Stimulated activated CD8-positive, alpha-beta memory T cell treated with anti-CD3 and anti-CD28 coated beads, Interleukin-4, amount 100 ng/mL, for 24 hours (primary cell): ENCODE measurements around the gene MTNR1A.

Experiments
- DNase-seq: peaks from one replicate; pipeline ENCODE4 v3.0.0-alpha.2; 2020; ENCODE audit warnings: low read depth

MTNR1A gene

DNA sequence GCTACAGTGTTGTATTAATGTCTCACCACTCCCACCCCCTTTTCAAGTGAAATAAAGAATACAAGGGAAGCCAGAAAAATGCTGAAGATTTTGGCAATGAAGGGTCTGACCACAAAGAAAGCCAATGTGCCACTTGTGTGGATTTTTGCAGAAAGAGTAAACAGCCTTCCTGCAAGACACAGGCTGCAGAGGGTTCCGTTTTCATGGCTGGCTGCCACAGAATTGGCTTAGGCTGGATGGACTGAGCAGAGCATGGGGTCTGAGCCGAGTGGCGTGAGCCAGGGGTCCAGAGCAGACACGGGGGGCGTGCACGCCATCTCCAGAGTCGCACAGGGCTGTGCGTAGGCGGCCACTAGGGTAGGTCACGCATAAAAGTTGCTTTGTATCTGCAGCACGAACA lies 69.2 kb downstream of the MTNR1A start:
- no peak for DNase-seq

DNA sequence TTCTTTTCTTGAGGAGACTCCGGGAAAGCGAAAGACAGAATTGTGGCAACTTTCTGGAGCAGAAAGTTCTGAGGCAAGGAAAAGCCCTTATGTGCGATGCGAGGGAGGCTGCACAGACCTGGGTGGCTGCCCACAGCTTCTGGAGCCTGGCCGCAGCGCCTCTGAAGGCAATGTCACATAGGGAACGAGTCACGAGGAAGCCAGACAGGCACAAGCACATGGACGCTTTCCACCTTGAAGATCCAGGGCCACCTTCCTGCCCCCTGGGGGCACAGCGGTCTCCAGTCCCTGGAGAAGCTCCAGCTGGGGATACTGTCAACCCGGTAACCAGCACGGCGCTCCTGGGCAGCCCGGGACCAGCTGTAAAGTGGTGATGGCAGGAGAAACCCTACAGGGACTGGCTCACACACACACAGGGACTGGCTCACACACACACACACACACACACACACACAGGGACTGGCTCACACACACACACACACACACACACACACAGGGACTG lies 69.8 kb downstream of the MTNR1A start:
- no peak for DNase-seq

DNA sequence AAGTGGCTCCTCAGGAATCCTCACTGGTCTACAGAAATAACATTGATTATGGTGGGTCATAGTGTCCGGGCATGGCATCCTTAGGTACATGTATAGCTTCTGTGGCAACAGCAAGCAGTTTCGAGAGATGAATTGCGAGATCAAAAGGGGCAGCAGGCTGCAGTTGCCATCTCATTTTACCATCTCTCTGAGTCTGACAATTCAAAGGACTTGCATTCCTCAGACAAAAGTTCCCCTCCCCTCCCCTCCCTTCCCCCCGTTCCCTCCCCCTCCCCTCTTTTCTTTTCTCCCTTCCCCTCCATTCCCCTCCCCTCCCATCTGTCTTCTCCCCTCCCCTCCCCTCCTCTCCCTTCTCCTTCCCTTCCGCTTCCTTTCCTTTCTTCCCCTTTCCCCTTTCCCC lies 70.2 kb downstream of the MTNR1A start:
- no peak for DNase-seq

DNA sequence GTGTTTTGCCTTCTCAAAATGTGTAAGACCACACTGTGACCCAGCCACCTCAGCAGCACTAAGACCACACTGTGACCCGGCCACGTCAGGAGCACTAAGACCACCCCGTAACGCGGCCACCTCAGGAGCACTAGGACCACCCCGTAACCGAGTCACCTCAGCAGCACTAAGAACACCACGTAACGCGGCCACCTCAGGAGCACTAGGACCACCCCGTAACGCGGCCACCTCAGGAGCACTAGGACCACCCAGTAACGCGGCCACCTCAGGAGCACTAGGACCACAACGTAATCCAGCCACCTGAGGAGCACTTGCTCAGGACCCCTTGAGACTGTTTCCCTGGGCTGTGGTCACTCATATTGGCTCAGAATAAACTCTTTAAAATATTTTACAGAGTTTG lies 71.7 kb downstream of the MTNR1A start:
- no peak for DNase-seq
